Measurements from ENCODE around the gene GRAMD1A. TPM values are rescaled to one million over a fixed set of nuclear protein-coding genes. Genes with fewer than 3 reads are reported as not detected.
"Not testable (repeated sequence)": the region's sequence is repeated elsewhere in the genome, so short reads cannot be mapped to it uniquely, and the experiment has no call there.

Gene GRAMD1A
- total and polyA plus RNA-seq, 3 experiments from 2014 or later, result 51.4 to 218 (median 205) TPM

GRCh38 chr19:35050662-35051061, 50.5 kb downstream of the GRAMD1A start:
- POLR2A ChIA-PET; H3K9me3 Mint-ChIP-seq; H3K4me1 ChIP-seq (ENCODE audit: insufficient read depth, low read length); H3K4me3 ChIP-seq (ENCODE audit: low read length); H3K27ac Mint-ChIP-seq; CTCF ChIA-PET; H3K36me3 Mint-ChIP-seq; H3K27ac ChIP-seq (ENCODE audit: low read depth, low read length); H3K27me3 ChIP-seq (ENCODE audit: insufficient read depth, low read length, poor library complexity, severe bottlenecking); H3K4me1 Mint-ChIP-seq; H3K9me3 ChIP-seq (ENCODE audit: low read length); H3K4me3 Mint-ChIP-seq; DNase-seq; H3K36me3 ChIP-seq (ENCODE audit: insufficient read depth, low read length); H3K27me3 Mint-ChIP-seq: not testable (repeated sequence)

- H3K9me3 Mint-ChIP-seq; H3K27ac ChIP-seq (ENCODE audit: low read depth, low read length); H3K4me3 Mint-ChIP-seq; H3K36me3 ChIP-seq (ENCODE audit: insufficient read depth, low read length); H3K4me3 ChIP-seq (ENCODE audit: low read length); H3K9me3 ChIP-seq (ENCODE audit: low read length); H3K27me3 Mint-ChIP-seq; H3K36me3 Mint-ChIP-seq; H3K4me1 ChIP-seq (ENCODE audit: insufficient read depth, low read length); H3K27me3 ChIP-seq (ENCODE audit: insufficient read depth, low read length, poor library complexity, severe bottlenecking); H3K4me1 Mint-ChIP-seq; CTCF ChIA-PET; POLR2A ChIA-PET; DNase-seq: not testable (repeated sequence)
- peak overlapping the region in 1 of 8 donors; percentile 24 for H3K27ac Mint-ChIP-seq
Measured at GRCh38 chr19:35051268-35051667, 51.1 kb downstream of the GRAMD1A start.

GRCh38 chr19:35051796-35052195, 51.7 kb downstream of the GRAMD1A start:
- no peak overlapping the region for H3K4me3 Mint-ChIP-seq
- Histone ChIP-seq H3K36me3 (ENCODE audit: insufficient read depth, low read length) (no peaks in the 10 kb centered on the region), H3K4me1 (ENCODE audit: insufficient read depth, low read length) (no peaks in the 10 kb centered on the region), H3K27ac (ENCODE audit: low read depth, low read length) (no peak overlapping the region), H3K9me3 (ENCODE audit: low read length) (no peaks in the 10 kb centered on the region), H3K4me3 (ENCODE audit: low read length) (no peak overlapping the region), H3K27me3 (ENCODE audit: insufficient read depth, low read length, poor library complexity, severe bottlenecking) (no peaks in the 10 kb centered on the region)
- CTCF ChIA-PET, result no interaction called here
- no peak overlapping the region for H3K27ac Mint-ChIP-seq
- no peak for DNase-seq
- POLR2A ChIA-PET, result no interaction called here
- peaks cover 4 to 13% of the 10 kb centered on the region in 2 donors for H3K27me3 Mint-ChIP-seq
- H3K9me3 Mint-ChIP-seq, result peaks cover 0 to 2% (median 0%) of the 10 kb centered on the region in 5 donors
- H3K4me1 Mint-ChIP-seq, result peaks cover 0 to 4% (median 2%) of the 10 kb centered on the region in 3 donors
- no peaks in the 10 kb centered on the region for H3K36me3 Mint-ChIP-seq

- CTCF ChIA-PET, result interaction anchor here (1.1 kb wide), 1 partner anchor 8 kb away, joined by 3 read pairs; no protein-coding TSS in a partner anchor
- Mint-ChIP-seq H3K27me3 (peaks cover 4 to 14% of the 10 kb centered on the region in 2 donors), H3K9me3 (no peaks in the 10 kb centered on the region), H3K27ac (no peak overlapping the region), H3K4me3 (no peak overlapping the region), H3K36me3 (no peaks in the 10 kb centered on the region), H3K4me1 (peaks cover 0 to 4% (median 2%) of the 10 kb centered on the region in 3 donors)
- Histone ChIP-seq H3K9me3 (ENCODE audit: low read length) (no peaks in the 10 kb centered on the region), H3K27me3 (ENCODE audit: insufficient read depth, low read length, poor library complexity, severe bottlenecking) (no peaks in the 10 kb centered on the region), H3K36me3 (ENCODE audit: insufficient read depth, low read length) (no peaks in the 10 kb centered on the region), H3K4me1 (ENCODE audit: insufficient read depth, low read length) (no peaks in the 10 kb centered on the region), H3K27ac (ENCODE audit: low read depth, low read length) (no peak overlapping the region), H3K4me3 (ENCODE audit: low read length) (no peak overlapping the region)
- no peak for DNase-seq
- POLR2A ChIA-PET, result no interaction called here
Measured at GRCh38 chr19:35052599-35053190, 52.6 kb downstream of the GRAMD1A start.

- Mint-ChIP-seq H3K27me3 (peaks cover 4 to 14% of the 10 kb centered on the region in 2 donors), H3K4me3 (no peak overlapping the region)
Measured at GRCh38 chr19:35053667-35054293, 53.7 kb downstream of the GRAMD1A start.

GRCh38 chr19:35054626-35055025, 54.5 kb downstream of the GRAMD1A start:
- H3K4me1 ChIP-seq (ENCODE audit: insufficient read depth, low read length), result no peaks in the 10 kb centered on the region
- Mint-ChIP-seq H3K9me3 (no peaks in the 10 kb centered on the region), H3K27ac (no peak overlapping the region), H3K4me3 (no peak overlapping the region), H3K27me3 (peaks cover 4 to 14% of the 10 kb centered on the region in 2 donors), H3K36me3 (no peaks in the 10 kb centered on the region), H3K4me1 (peaks cover 0 to 4% (median 2%) of the 10 kb centered on the region in 3 donors)
- no peaks in the 10 kb centered on the region for H3K36me3 ChIP-seq (ENCODE audit: insufficient read depth, low read length)
- H3K4me3 ChIP-seq (ENCODE audit: low read length), result no peak overlapping the region
- H3K9me3 ChIP-seq (ENCODE audit: low read length), result no peaks in the 10 kb centered on the region
- H3K27me3 ChIP-seq (ENCODE audit: insufficient read depth, low read length, poor library complexity, severe bottlenecking), result no peaks in the 10 kb centered on the region
- DNase-seq, result no peak
- CTCF ChIA-PET, result interaction anchor here (1.1 to 1.8 kb wide), 2 partner anchors 10 to 12 kb away, joined by 4 to 5 read pairs; no protein-coding TSS in a partner anchor
- no peak overlapping the region for H3K27ac ChIP-seq (ENCODE audit: low read depth, low read length)
- POLR2A ChIA-PET, result no interaction called here

More at GRCh38 chr19:35053667-35054293, 53.7 kb downstream of the GRAMD1A start:
- ChIA-PET CTCF (interaction anchor here (1.1 to 1.8 kb wide), 3 partner anchors 9 to 13 kb away, joined by 3 to 5 read pairs (median 4); no protein-coding TSS in a partner anchor), POLR2A (no interaction called here)
- no peaks in the 10 kb centered on the region for H3K27me3 ChIP-seq (ENCODE audit: insufficient read depth, low read length, poor library complexity, severe bottlenecking)
- H3K4me3 ChIP-seq (ENCODE audit: low read length), result no peak overlapping the region
- no peaks in the 10 kb centered on the region for H3K9me3 Mint-ChIP-seq
- peaks cover 0 to 4% (median 2%) of the 10 kb centered on the region in 3 donors for H3K4me1 Mint-ChIP-seq
- no peak for DNase-seq
- no peak overlapping the region for H3K27ac ChIP-seq (ENCODE audit: low read depth, low read length)
- H3K4me1 ChIP-seq (ENCODE audit: insufficient read depth, low read length), result no peaks in the 10 kb centered on the region
- H3K9me3 ChIP-seq (ENCODE audit: low read length), result no peaks in the 10 kb centered on the region
- H3K36me3 ChIP-seq (ENCODE audit: insufficient read depth, low read length), result no peaks in the 10 kb centered on the region
- H3K27ac Mint-ChIP-seq, result no peak overlapping the region
- no peaks in the 10 kb centered on the region for H3K36me3 Mint-ChIP-seq

GRCh38 chr19:35055715-35056179, 55.6 kb downstream of the GRAMD1A start:
- Mint-ChIP-seq H3K9me3 (no peaks in the 10 kb centered on the region), H3K4me1 (peaks cover 0 to 4% (median 2%) of the 10 kb centered on the region in 3 donors), H3K36me3 (no peaks in the 10 kb centered on the region), H3K27me3 (peaks cover 6 to 14% of the 10 kb centered on the region in 2 donors), H3K27ac (no peak overlapping the region), H3K4me3 (no peak overlapping the region)
- no peak overlapping the region for H3K4me3 ChIP-seq (ENCODE audit: low read length)
- no peaks in the 10 kb centered on the region for H3K9me3 ChIP-seq (ENCODE audit: low read length)
- ChIA-PET POLR2A (no interaction called here), CTCF (interaction anchor here (0.6 to 1.1 kb wide), 2 partner anchors 15 to 273 kb away, joined by 3 to 4 read pairs; no protein-coding TSS in a partner anchor)
- H3K27me3 ChIP-seq (ENCODE audit: insufficient read depth, low read length, poor library complexity, severe bottlenecking), result no peaks in the 10 kb centered on the region
- H3K4me1 ChIP-seq (ENCODE audit: insufficient read depth, low read length), result no peaks in the 10 kb centered on the region
- no peak overlapping the region for H3K27ac ChIP-seq (ENCODE audit: low read depth, low read length)
- no peak for DNase-seq
- no peaks in the 10 kb centered on the region for H3K36me3 ChIP-seq (ENCODE audit: insufficient read depth, low read length)

GRCh38 chr19:35056513-35057063, 56.5 kb downstream of the GRAMD1A start:
- Mint-ChIP-seq H3K36me3 (no peaks in the 10 kb centered on the region), H3K4me3 (no peak overlapping the region), H3K27me3 (peaks cover 6 to 14% of the 10 kb centered on the region in 2 donors), H3K27ac (no peak overlapping the region), H3K9me3 (no peaks in the 10 kb centered on the region), H3K4me1 (peaks cover 0 to 4% (median 2%) of the 10 kb centered on the region in 3 donors)
- ChIA-PET POLR2A (no interaction called here), CTCF (interaction anchor here (0.6 to 0.7 kb wide), 2 partner anchors 14 to 272 kb away, joined by 3 read pairs; no protein-coding TSS in a partner anchor)
- Histone ChIP-seq H3K9me3 (ENCODE audit: low read length) (no peaks in the 10 kb centered on the region), H3K27me3 (ENCODE audit: insufficient read depth, low read length, poor library complexity, severe bottlenecking) (no peaks in the 10 kb centered on the region), H3K4me1 (ENCODE audit: insufficient read depth, low read length) (no peaks in the 10 kb centered on the region), H3K4me3 (ENCODE audit: low read length) (no peak overlapping the region), H3K36me3 (ENCODE audit: insufficient read depth, low read length) (no peaks in the 10 kb centered on the region), H3K27ac (ENCODE audit: low read depth, low read length) (no peak overlapping the region)
- no peak for DNase-seq
